Retina (tissue), 1 donor: Measurements from ENCODE around the gene ARPP19.
A peak's percentile ranks its signal among the peaks of the same experiment; 100 is the strongest.

Source experiments
- DNase-seq: peaks from one replicate; pipeline ENCODE4 v3.0.0-alpha.2; 2016

ARPP19 gene

GRCh38 chr15:52509500-52510245 lies 59.2 kb downstream of the ARPP19 start:
- DNase-seq: peak; percentile 33

DNA sequence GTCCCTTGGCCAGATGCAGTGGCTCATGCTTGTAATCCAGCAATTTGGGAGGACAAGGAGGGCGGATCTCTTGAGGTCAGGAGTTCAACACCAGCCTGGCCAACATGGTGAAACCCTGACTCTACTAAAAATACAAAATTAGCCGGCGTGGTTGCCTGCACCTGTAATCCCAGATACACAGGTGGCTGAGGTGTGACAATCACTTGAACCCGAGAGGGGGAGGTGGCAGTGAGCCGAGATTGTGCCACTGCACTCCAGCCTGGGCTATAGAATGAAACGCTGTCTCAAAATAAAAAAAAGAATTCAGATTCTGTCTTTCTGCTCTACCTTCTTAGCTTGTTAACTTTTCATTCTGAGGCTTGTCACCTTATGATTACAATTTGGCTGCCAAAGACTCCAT lies 62.3 kb downstream of the ARPP19 start:
- no peak for DNase-seq

GRCh38 chr15:52505151-52505550 lies 63.7 kb downstream of the ARPP19 start:
- DNase-seq: no peak

GRCh38 chr15:52503788-52504496 lies 64.9 kb downstream of the ARPP19 start:
- no peak for DNase-seq

DNA sequence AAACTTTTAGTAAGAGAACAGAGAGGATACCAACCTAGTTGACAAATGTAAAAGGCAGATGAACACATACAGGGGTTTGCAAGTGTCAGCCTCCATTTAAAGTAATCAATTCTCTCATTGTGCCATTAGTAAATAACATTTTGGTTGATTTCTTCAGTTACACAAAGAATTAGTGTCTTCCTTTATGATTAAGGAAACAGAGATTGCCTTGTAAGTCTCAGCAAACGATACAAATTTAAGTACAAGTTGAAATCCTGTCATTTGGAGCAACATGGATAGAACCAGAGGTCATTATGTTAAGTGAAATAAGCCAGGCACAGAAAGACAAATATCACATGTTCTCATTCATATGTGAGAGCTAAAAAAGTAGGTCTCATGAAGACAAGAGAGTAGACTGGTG lies 66.2 kb downstream of the ARPP19 start:
- DNase-seq: no peak

- DNase-seq: no peak
These were observed 69.3 kb downstream of the ARPP19 start for GRCh38 chr15:52499506-52499905.

DNA sequence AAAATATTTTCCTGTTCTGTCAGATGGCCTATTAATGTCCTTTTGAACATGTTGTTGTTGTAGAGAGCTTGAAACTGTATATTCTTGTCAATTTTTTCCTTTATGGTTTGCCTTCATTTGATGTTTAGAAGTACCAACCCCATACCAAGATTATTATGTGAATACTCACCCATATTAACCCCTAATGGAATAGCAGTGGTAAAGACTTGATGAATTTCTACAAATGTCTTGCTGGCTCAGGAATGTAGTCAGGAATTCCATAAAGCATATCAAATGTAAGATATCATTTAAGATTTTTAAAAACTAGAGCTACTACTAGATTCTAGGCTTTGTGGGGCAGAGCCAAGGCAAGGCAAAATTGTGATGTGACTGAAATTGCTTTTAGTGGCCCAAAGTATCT lies 70.1 kb downstream of the ARPP19 start:
- no peak for DNase-seq
